Peyer's patch (tissue), 4 donors: ENCODE data around the gene ITGB2. TPM values are rescaled to one million over a fixed set of nuclear protein-coding genes. Genes with fewer than 3 reads are reported as not detected.

Experiments used
- DNase-seq, 3 donors: peaks; one replicate each; pipeline ENCODE4 v3.0.0-alpha.2; 2017 to 2019
- H3K27ac ChIP-seq, 4 donors: fragments of 200-600 bp; sonication (generic); one replicate each; pipeline ENCODE4 v1.5.1; 2016 to 2019
- H3K27me3 ChIP-seq, 2 donors: fragments of 200-600 bp; sonication (generic); one replicate each; pipeline ENCODE4 v1.5.1; 2019
- H3K36me3 ChIP-seq, 3 donors: fragments of 200-600 bp; sonication (generic); one replicate each; pipeline ENCODE4 v1.5.1; 2016 to 2019
- H3K4me1 ChIP-seq, 4 donors: fragments of 200-600 bp; sonication (generic); one replicate each; pipeline ENCODE4 v1.5.1; 2016 to 2019
- H3K4me3 ChIP-seq, 4 donors: fragments of 200-600 bp; sonication (generic); 1 replicate in 3 of 4; 2 replicates in 1 of 4; pipeline ENCODE4 v1.5.1; 2016 to 2019; ENCODE audit warnings: mild to moderate bottlenecking in 1 of 4
- H3K9me3 ChIP-seq, 4 donors: fragments of 200-600 bp; sonication (generic); one replicate each; pipeline ENCODE4 v1.5.1; 2016 to 2019; ENCODE audit warnings: mild to moderate bottlenecking in 1 of 4
- CTCF ChIP-seq, 6 experiments: fragments of 450-650 bp in 4 of 6; fragments of 200-600 bp in 2 of 6; sonication (generic) in 1 of 6; IDR thresholded peaks; one replicate each; pipeline ENCODE4 v1.5.1; 2017 to 2019; ENCODE audit warnings: antibody characterized with exemption in 6 of 6, mild to moderate bottlenecking in 3 of 6, moderate library complexity in 1 of 6
- POLR2A ChIP-seq, 2 donors: fragments of 450-650 bp; IDR thresholded peaks; one replicate each; pipeline ENCODE4 v1.5.1; 2017; ENCODE audit warnings: antibody characterized with exemption in 2 of 2, mild to moderate bottlenecking in 2 of 2, moderate library complexity in 2 of 2
- total RNA-seq, 4 donors: library from RNA; depleted of rRNA; stranded (reverse); fragments of >200 nt; gene quantifications; one replicate each; pipeline ENCODE4 v1.1.0, GENCODE V29; 2016

Gene ITGB2
- total RNA-seq, 4 donors from 2014 or later, result 9.3 to 58.6 (median 16.4) TPM

DNA sequence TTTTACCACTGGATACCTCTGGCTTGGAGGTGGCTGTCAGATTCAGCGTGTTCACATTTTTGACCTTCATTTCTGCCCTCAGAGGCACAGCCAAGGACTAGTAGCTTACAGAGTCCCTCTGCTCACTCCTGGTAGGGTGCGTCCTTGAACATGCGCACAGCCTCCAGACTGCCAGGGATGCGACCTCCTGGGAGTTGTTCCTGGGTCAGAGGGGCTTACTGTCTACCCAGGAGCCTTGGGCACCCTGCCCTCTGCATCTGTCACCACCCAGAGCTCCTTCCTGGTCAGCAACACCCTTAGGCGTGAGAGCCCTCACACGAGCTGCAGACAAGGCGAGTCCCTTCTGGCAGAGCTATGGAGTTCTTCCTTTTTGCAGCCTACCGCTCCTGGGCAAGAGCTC is 20.9 kb upstream of the ITGB2 start:
- peaks cover 0 to 26% (median 4%) of the 10 kb centered on the region in 4 donors for H3K4me1 ChIP-seq
- TF ChIP-seq POLR2A (IDR thresholded peaks at IDR 0.05), result no peak
- no peak for TF ChIP-seq CTCF (IDR thresholded peaks at IDR 0.05)
- DNase-seq, result no peak
- no peaks in the 10 kb centered on the region for H3K9me3 ChIP-seq
- no peak overlapping the region for H3K27ac ChIP-seq
- H3K4me3 ChIP-seq, result no peak overlapping the region
- no peaks in the 10 kb centered on the region for H3K27me3 ChIP-seq
- peaks cover 0 to 18% (median 0%) of the 10 kb centered on the region in 3 donors for H3K36me3 ChIP-seq

- Histone ChIP-seq H3K4me3 (peak overlapping the region; percentile 86 to 98 (median 92)), H3K36me3 (peaks cover 0 to 16% (median 0%) of the 10 kb centered on the region in 3 donors), H3K27ac (peak overlapping the region; percentile 44 to 82 (median 54)), H3K27me3 (no peaks in the 10 kb centered on the region), H3K9me3 (no peaks in the 10 kb centered on the region), H3K4me1 (peaks cover 0 to 26% (median 4%) of the 10 kb centered on the region in 4 donors)
- peak in 1 of 3 donors; percentile 59 for DNase-seq
- no peak for TF ChIP-seq POLR2A (IDR thresholded peaks at IDR 0.05)
- no peak for TF ChIP-seq CTCF (IDR thresholded peaks at IDR 0.05)
Observed at GRCh38 chr21:44940116-44940631, 19.5 kb upstream of the ITGB2 start.

DNA sequence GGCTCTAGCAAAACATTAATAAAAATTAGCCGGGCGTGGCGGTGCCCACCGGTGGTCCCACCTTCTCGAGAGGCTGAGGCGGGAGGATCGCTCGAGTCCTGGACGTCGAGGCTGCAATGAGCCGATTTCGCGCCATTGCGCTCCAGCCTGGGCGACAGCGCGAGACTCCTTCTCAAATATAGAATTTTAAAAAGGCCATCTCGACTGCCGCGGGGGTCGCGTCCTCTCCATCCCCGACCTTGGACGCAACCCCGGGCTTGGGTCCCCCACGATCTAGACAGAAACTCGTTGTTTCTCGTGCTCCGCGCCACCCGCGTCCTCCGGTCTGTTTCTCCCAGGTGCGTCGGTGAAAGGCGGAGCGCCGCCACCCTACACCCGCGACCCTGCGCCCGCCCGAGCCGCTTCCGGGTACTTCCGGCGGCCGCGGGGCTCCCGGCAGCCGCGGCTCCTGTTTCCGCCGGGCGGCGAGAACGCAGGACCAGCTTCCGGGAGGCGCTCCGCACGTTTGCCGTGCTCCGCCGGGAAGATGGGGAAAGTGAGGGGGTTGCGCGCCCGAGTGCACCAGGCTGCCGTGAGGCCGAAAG is 18.9 kb upstream of the ITGB2 start, which contains the start of gene SLX9:
SLX9 (plus strand) TSS at position 498 of the 584 bp plus-strand sequence; CDS start at position 527, 29 bp downstream.
- TF ChIP-seq CTCF (IDR thresholded peaks at IDR 0.05) (no peak), POLR2A (IDR thresholded peaks at IDR 0.05) (peak; percentile 62 to 65)
- Histone ChIP-seq H3K4me1 (peaks cover 0 to 26% (median 4%) of the 10 kb centered on the region in 4 donors), H3K27me3 (no peaks in the 10 kb centered on the region), H3K9me3 (no peaks in the 10 kb centered on the region), H3K4me3 (peak within 1 kb of the TSS; percentile 86 to 98 (median 92)), H3K36me3 (peaks cover 0 to 10% (median 0%) of the 10 kb centered on the region in 3 donors), H3K27ac (peak within 1 kb of the TSS; percentile 44 to 82 (median 54))
- DNase-seq, result peak; percentile 70 to 87 (median 87)

- Histone ChIP-seq H3K4me1 (peaks cover 0 to 26% (median 4%) of the 10 kb centered on the region in 4 donors), H3K27me3 (no peaks in the 10 kb centered on the region), H3K9me3 (no peaks in the 10 kb centered on the region), H3K27ac (peak overlapping the region in 2 of 4 donors; percentile 59 to 82), H3K36me3 (peaks cover 0 to 3% (median 0%) of the 10 kb centered on the region in 3 donors), H3K4me3 (peak overlapping the region; percentile 86 to 98 (median 92))
- TF ChIP-seq POLR2A (IDR thresholded peaks at IDR 0.05) (no peak), CTCF (IDR thresholded peaks at IDR 0.05) (no peak)
- DNase-seq, result peak in 1 of 3 donors; percentile 39
Observed at GRCh38 chr21:44938772-44939531, 18.3 kb upstream of the ITGB2 start.

GRCh38 chr21:44935533-44935927 is 14.8 kb upstream of the ITGB2 start:
- H3K36me3 ChIP-seq, result no peaks in the 10 kb centered on the region
- DNase-seq, result no peak
- peaks cover 3 to 31% (median 19%) of the 10 kb centered on the region in 4 donors for H3K4me1 ChIP-seq
- no peaks in the 10 kb centered on the region for H3K9me3 ChIP-seq
- TF ChIP-seq POLR2A (IDR thresholded peaks at IDR 0.05) (no peak), CTCF (IDR thresholded peaks at IDR 0.05) (no peak)
- peaks cover 0 to 25% of the 10 kb centered on the region in 2 donors for H3K27me3 ChIP-seq
- H3K27ac ChIP-seq, result no peak overlapping the region
- H3K4me3 ChIP-seq, result no peak overlapping the region
